Gastroesophageal sphincter (tissue), 4 donors: ENCODE data around the gene PCDHGA7. TPM values are rescaled to one million over a fixed set of nuclear protein-coding genes. Genes with fewer than 3 reads are reported as not detected.

Source experiments
- ATAC-seq: fragments of 150-250 bp; one replicate; pipeline ENCODE4 v1.9.1; 2016; ENCODE audit warnings: mild to moderate bottlenecking, moderate library complexity
- H3K27ac ChIP-seq, 4 donors: fragments of 200-600 bp; sonication (generic) in 3 of 4; 1 replicate in 3 of 4; 2 replicates in 1 of 4; pipeline ENCODE4 v1.5.1; 2016 to 2019
- H3K27me3 ChIP-seq: fragments of 200-600 bp; sonication (generic); one replicate; pipeline ENCODE4 v1.5.1; 2019
- H3K36me3 ChIP-seq, 2 donors: fragments of 200-600 bp; sonication (generic); one replicate each; pipeline ENCODE4 v1.5.1; 2019; ENCODE audit warnings: control low read depth in 1 of 2
- H3K4me1 ChIP-seq, 3 donors: fragments of 200-600 bp; sonication (generic); 1 replicate in 2 of 3; 2 replicates in 1 of 3; pipeline ENCODE4 v1.5.1; 2016 to 2019; ENCODE audit warnings: control low read depth in 2 of 3
- H3K4me3 ChIP-seq, 2 donors: fragments of 200-600 bp; sonication (generic); one replicate each; pipeline ENCODE4 v1.5.1; 2019; ENCODE audit warnings: mild to moderate bottlenecking in 1 of 2, moderate library complexity in 1 of 2
- H3K9me3 ChIP-seq, 3 donors: fragments of 200-600 bp; sonication (generic); one replicate each; pipeline ENCODE4 v1.5.1; 2017 to 2019; ENCODE audit warnings: control low read depth in 2 of 3
- CTCF ChIP-seq, 4 experiments: fragments of 200-600 bp in 2 of 4; fragments of 450-650 bp in 2 of 4; sonication (generic) in 1 of 4; IDR thresholded peaks; one replicate each; pipeline ENCODE4 v1.5.1; 2017 to 2019; ENCODE audit warnings: antibody characterized with exemption in 4 of 4, mild to moderate bottlenecking in 2 of 4, moderate library complexity in 2 of 4
- EP300 ChIP-seq: sonication (generic); formaldehyde crosslinking; IDR thresholded peaks from one replicate; pipeline ENCODE4 v1.6.1; 2017; ENCODE audit warnings: antibody characterized with exemption, mild to moderate bottlenecking
- POLR2A ChIP-seq, 2 donors: fragments of 450-650 bp; IDR thresholded peaks; one replicate each; pipeline ENCODE4 v1.6.1; 2017; ENCODE audit warnings: antibody characterized with exemption in 2 of 2, mild to moderate bottlenecking in 2 of 2, moderate library complexity in 1 of 2
- POLR2AphosphoS5 ChIP-seq: sonication (generic); formaldehyde crosslinking; IDR thresholded peaks from one replicate; pipeline ENCODE4 v1.6.1; 2017; ENCODE audit warnings: antibody characterized with exemption
- WGBS, 2 donors: methylation state at CpG; one replicate each; pipeline ENCODE4 v1.1.5; 2018; ENCODE audit warnings: low coverage in 1 of 2; 5-methylcytosine and 5-hydroxymethylcytosine counted together
- total RNA-seq, 4 donors: library from RNA; depleted of rRNA; stranded (reverse); fragments of >200 nt; gene quantifications; one replicate each; pipeline ENCODE4 v1.1.0, GENCODE V29; 2016

Gene PCDHGA7
- total RNA-seq, 4 donors from 2014 or later = 2.7 to 14.3 (median 7.6) TPM

GRCh38 chr5:141419074-141419880, 36.7 kb downstream of the PCDHGA7 start:
- WGBS, 2 donors = 18 to 46% methylated on average over 6 to 7 of the region's 74 CpGs
- peaks cover 0 to 14% of the 10 kb centered on the region in 2 donors for H3K36me3 ChIP-seq
- no peak for ATAC-seq
- H3K27me3 ChIP-seq = no peaks in the 10 kb centered on the region
- H3K9me3 ChIP-seq = peaks cover 0 to 98% (median 12%) of the 10 kb centered on the region in 3 donors
- TF ChIP-seq POLR2AphosphoS5 (no peak), POLR2A (IDR thresholded peaks at IDR 0.05) (no peak), CTCF (IDR thresholded peaks at IDR 0.05) (no peak), EP300 (no peak)
- H3K27ac ChIP-seq = no peak overlapping the region
- no peak overlapping the region for H3K4me3 ChIP-seq
- peaks cover 0 to 23% (median 0%) of the 10 kb centered on the region in 3 donors for H3K4me1 ChIP-seq

- Histone ChIP-seq H3K36me3 (peaks cover 0 to 16% of the 10 kb centered on the region in 2 donors), H3K27ac (no peak within 1 kb of the TSS), H3K9me3 (peaks cover 0 to 99% (median 12%) of the 10 kb centered on the region in 3 donors), H3K4me3 (peak within 1 kb of the TSS in 1 of 2 donors; percentile 41), H3K27me3 (no peaks in the 10 kb centered on the region), H3K4me1 (peaks cover 0 to 23% (median 0%) of the 10 kb centered on the region in 3 donors)
- 15 to 20% methylated on average over 24 to 28 of the region's 42 CpGs for WGBS, 2 donors
- TF ChIP-seq CTCF (IDR thresholded peaks at IDR 0.05) = peak in 3 of 4 experiments; percentile 19 to 36 (median 27)
- no peak for TF ChIP-seq POLR2AphosphoS5
- ATAC-seq = peak; percentile 43
These were observed 38.4 kb downstream of the PCDHGA7 start, which contains the start of gene PCDHGA11 for GRCh38 chr5:141420855-141421488. Gene PCDHGA11 (plus strand): TSS chr5:141421051. CDS start chr5:141421228, 177 bp downstream.

GRCh38 chr5:141421489-141421855, 38.9 kb downstream of the PCDHGA7 start:
- Histone ChIP-seq H3K9me3 (peaks cover 0 to 99% (median 13%) of the 10 kb centered on the region in 3 donors), H3K27ac (no peak overlapping the region), H3K4me3 (peak overlapping the region in 1 of 2 donors; percentile 41), H3K4me1 (peaks cover 0 to 23% (median 0%) of the 10 kb centered on the region in 3 donors), H3K27me3 (no peaks in the 10 kb centered on the region), H3K36me3 (peaks cover 0 to 21% of the 10 kb centered on the region in 2 donors)
- no peak for ATAC-seq
- no peak for TF ChIP-seq CTCF (IDR thresholded peaks at IDR 0.05)
- TF ChIP-seq POLR2A (IDR thresholded peaks at IDR 0.05) = no peak
- no peak for TF ChIP-seq EP300
- TF ChIP-seq POLR2AphosphoS5 = no peak
- 0 to 10% methylated on average over 2 to 6 of the region's 13 CpGs for WGBS, 2 donors

- 40% methylated on average over 1 of the region's 42 CpGs; no CpG with 5 or more reads in 1 of the 2 donors for WGBS, 2 donors
These were observed 40.3 kb downstream of the PCDHGA7 start for GRCh38 chr5:141422742-141423291.

More at GRCh38 chr5:141422742-141423291, 40.3 kb downstream of the PCDHGA7 start:
- TF ChIP-seq POLR2A (IDR thresholded peaks at IDR 0.05) (no peak), EP300 (no peak), CTCF (IDR thresholded peaks at IDR 0.05) (no peak)
- Histone ChIP-seq H3K9me3 (peaks cover 0 to 99% (median 22%) of the 10 kb centered on the region in 3 donors), H3K27me3 (no peaks in the 10 kb centered on the region), H3K4me3 (no peak overlapping the region), H3K4me1 (peaks cover 0 to 23% (median 0%) of the 10 kb centered on the region in 3 donors), H3K27ac (no peak overlapping the region), H3K36me3 (peaks cover 0 to 35% of the 10 kb centered on the region in 2 donors)
- no peak for ATAC-seq
